ENCODE data around the gene RBPJL. TPM values are rescaled to one million over a fixed set of nuclear protein-coding genes. Genes with fewer than 3 reads are reported as not detected.

RBPJL gene
- total and polyA plus RNA-seq, 2 of the 8 experiments (the other 6 are each of a cell fraction or from before 2014, with no cell fraction given) = 0.67 to 1.3 TPM

GRCh38 chr20:45363611-45364492, 57.2 kb downstream of the RBPJL start:
- H3K9me3 ChIP-seq (ENCODE audit: insufficient read depth in 2 of 2, low read depth in 1 of 2, low read length in 1 of 2) = no peaks in the 10 kb centered on the region
- H3K4me1 ChIP-seq (replicated peaks in 1 of 4; ENCODE audit: control insufficient read depth in 3 of 4, insufficient read depth in 4 of 4, low read length in 3 of 4) = peaks cover 0 to 7% (median 4%) of the 10 kb centered on the region in 4 experiments; a peak in 6 of 7 replicates
- no peaks in the 10 kb centered on the region for H3K27me3 ChIP-seq (replicated peaks in 1 of 4; ENCODE audit: control insufficient read depth in 3 of 4, extremely low read depth in 1 of 4, insufficient read depth in 3 of 4, low read length in 3 of 4)
- no peak for FAIRE-seq
- H2BK12ac ChIP-seq (ENCODE audit: low read depth, low read length) = no peak overlapping the region; the same call in 1 of the 2 replicates
- H4K91ac ChIP-seq (replicated peaks; ENCODE audit: insufficient read length, low read length) = no peak overlapping the region
- 36% methylated on average over 21 of the region's 23 CpGs; no CpG with 5 or more reads in 1 of the 2 experiments for whole genome bisulfite sequencing, 2 experiments (ENCODE audit: extremely low coverage in 1 of 2, insufficient coverage in 1 of 2, insufficient read length in 1 of 2, insufficient replicate concordance in 2 of 2, low coverage in 1 of 2, low lambda C conversion rate in 2 of 2, missing lambda C conversion rate in 1 of 2)
- H3K23ac ChIP-seq (ENCODE audit: insufficient read length) = no peak overlapping the region
- no peak overlapping the region for H2BK120ac ChIP-seq (replicated peaks; ENCODE audit: low read depth, low read length)
- no peak overlapping the region for H4K5ac ChIP-seq (ENCODE audit: insufficient read length, low read depth, low read length)
- peaks cover 7% of the 10 kb centered on the region for H3K23me2 ChIP-seq (ENCODE audit: low read depth, low read length)
- peak overlapping the region; percentile 54 to 98 (median 80) for H3K4me3 ChIP-seq (ENCODE audit: extremely low read depth in 1 of 4, insufficient read depth in 2 of 4, low read depth in 3 of 4, low read length in 4 of 4)
- H3K18ac ChIP-seq (ENCODE audit: extremely low read depth, low read length) = no peak overlapping the region
- no peak overlapping the region for H3K14ac ChIP-seq (ENCODE audit: insufficient read length)
- ChIA-PET CTCF (ENCODE audit: partially characterized antibody) (interaction anchor here (0.6 to 6.8 kb wide), 28 partner anchors 11 to 155 kb away, joined by 3 to 85 read pairs (median 6); partner anchors contain the start of genes PIGT, SDC4 and TP53TG5), POLR2A (ENCODE audit: partially characterized antibody) (interaction anchor here (0.6 to 13.2 kb wide), 12 partner anchors 10 to 413 kb away, joined by 3 to 113 read pairs (median 4); partner anchors contain the start of gene SDC4)
- H2BK15ac ChIP-seq (ENCODE audit: low read length) = no peak overlapping the region
- H2BK5ac ChIP-seq (ENCODE audit: low read depth, low read length) = peak overlapping the region; percentile 89; the same call in 1 of the 2 replicates
- H3K4ac ChIP-seq (replicated peaks; ENCODE audit: insufficient read length, low read depth, low read length) = no peak overlapping the region
- H3K27ac ChIP-seq (ENCODE audit: low read depth, low read length) = no peak overlapping the region
- peaks cover 6% of the 10 kb centered on the region; the same call in 1 of the 2 replicates for H3K79me1 ChIP-seq (ENCODE audit: low read depth, low read length)
- H3K56ac ChIP-seq (replicated peaks; ENCODE audit: insufficient read length, low read depth, low read length) = no peak overlapping the region
- H3K36me3 ChIP-seq (ENCODE audit: control insufficient read depth in 2 of 4, insufficient read depth in 4 of 4, low read length in 3 of 4) = peaks cover 3 to 12% (median 6%) of the 10 kb centered on the region in 4 experiments; a peak in 6 of 8 replicates
- H2BK20ac ChIP-seq (ENCODE audit: low read length) = no peak overlapping the region
- no peak overlapping the region for H4K8ac ChIP-seq (ENCODE audit: extremely low read depth, insufficient read depth, low read length)
- no peak overlapping the region for H2AFZ ChIP-seq (ENCODE audit: low read length)
- H4K20me1 ChIP-seq (replicated peaks in 1 of 2; ENCODE audit: control insufficient read depth in 1 of 2, insufficient read depth in 2 of 2, low read length in 2 of 2) = peaks cover 0 to 8% of the 10 kb centered on the region in 2 experiments
- peak overlapping the region in 3 of 4 experiments; percentile 51 to 87 (median 77); a peak in 5 of 7 replicates for H3K9ac ChIP-seq (replicated peaks in 1 of 4; ENCODE audit: extremely low read depth in 1 of 4, low read depth in 3 of 4, low read length in 3 of 4)
- H2AK5ac ChIP-seq (ENCODE audit: low read depth, low read length) = no peak overlapping the region
- no peak for DNase-seq (ENCODE audit: low read depth in 1 of 2, low spot score in 2 of 2)
- peak overlapping the region; percentile 63 to 78 for H3K4me2 ChIP-seq (ENCODE audit: insufficient read depth in 1 of 2, low read depth in 2 of 2, low read length in 2 of 2)
- peaks cover 0 to 13% of the 10 kb centered on the region in 2 experiments; a peak in 2 of 4 replicates for H3K79me2 ChIP-seq (ENCODE audit: control insufficient read depth in 1 of 2, insufficient read depth in 2 of 2, low read length in 2 of 2)
- TF ChIP-seq PHF8 (conservative IDR thresholded peaks at IDR 0.05; ENCODE audit: low read depth, low read length) = no peak
- TF ChIP-seq YY1 (IDR thresholded peaks at IDR 0.05; ENCODE audit: low read depth, low read length) = no peak
- TF ChIP-seq HDAC2 (IDR thresholded peaks at IDR 0.05; ENCODE audit: borderline replicate concordance in 1 of 2, low read depth in 2 of 2, low read length in 2 of 2) = no peak
- no peak for TF ChIP-seq GTF2F1 (IDR thresholded peaks at IDR 0.05; ENCODE audit: borderline replicate concordance, low read depth, low read length)
- TF ChIP-seq, protein P1, sequence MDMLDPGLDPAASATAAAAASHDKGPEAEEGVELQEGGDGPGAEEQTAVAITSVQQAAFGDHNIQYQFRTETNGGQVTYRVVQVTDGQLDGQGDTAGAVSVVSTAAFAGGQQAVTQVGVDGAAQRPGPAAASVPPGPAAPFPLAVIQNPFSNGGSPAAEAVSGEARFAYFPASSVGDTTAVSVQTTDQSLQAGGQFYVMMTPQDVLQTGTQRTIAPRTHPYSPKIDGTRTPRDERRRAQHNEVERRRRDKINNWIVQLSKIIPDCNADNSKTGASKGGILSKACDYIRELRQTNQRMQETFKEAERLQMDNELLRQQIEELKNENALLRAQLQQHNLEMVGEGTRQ (IDR thresholded peaks at IDR 0.05; ENCODE audit: low read length) = no peak
- no peak for TF ChIP-seq JUN (IDR thresholded peaks at IDR 0.05; ENCODE audit: low read depth, low read length)
- no peak for TF ChIP-seq TAF1 (IDR thresholded peaks at IDR 0.05; ENCODE audit: low read depth, low read length)
